B cell (primary cell): Measurements from ENCODE around the gene GCDH. TPM values are rescaled to one million over a fixed set of nuclear protein-coding genes. Genes with fewer than 3 reads are reported as not detected.
A peak's percentile ranks its signal among the peaks of the same experiment; 100 is the strongest.

Source experiments
- ATAC-seq: fragments of 200-7000 bp; cut with Tn5 transposase; one replicate; pipeline ENCODE4 v1.10.0; 2021; ENCODE audit warnings: low read depth, mild to moderate bottlenecking, moderate number of reproducible peaks, moderate library complexity
- CTCF ChIA-PET: fragments of 350-600 bp; sonication (Branson Sonifier 250); formaldehyde crosslinking; loops from one replicate; lab custom pipeline; 2021; ENCODE audit warnings: antibody characterized with exemption, inconsistent platforms; lab: Charles Lee
- POLR2A ChIA-PET: fragments of 350-600 bp; sonication (Branson Sonifier 250); formaldehyde crosslinking; loops from one replicate; lab custom pipeline; 2021; ENCODE audit warnings: antibody characterized with exemption; lab: Charles Lee
- DNase-seq: peaks from one replicate; pipeline ENCODE4 v3.0.0; 2013
- H2AFZ ChIP-seq: 2 replicates; pipeline ENCODE4 v1.6.1; 2012; ENCODE audit warnings: mild to moderate bottlenecking, low read depth, low read length; ENCODE audit not compliant: insufficient read depth, poor library complexity, severe bottlenecking
- H3K27ac ChIP-seq, 2 donors: 1 replicate in 1 of 2; 2 replicates in 1 of 2; pipeline ENCODE4 v1.5.1; 2012 to 2013; ENCODE audit warnings: low read length in 2 of 2, mild to moderate bottlenecking in 2 of 2, moderate library complexity in 1 of 2
- H3K27me3 ChIP-seq, 4 experiments: fragments of 200-600 bp in 1 of 4; sonication (generic) in 1 of 4; replicated peaks in 1 of 4; 1 replicate in 2 of 4; 2 replicates in 2 of 4; pipeline versions ENCODE4 v1.6.1 to v1.7.0; 2013 to 2016; ENCODE audit warnings: low read length in 3 of 4, mild to moderate bottlenecking in 2 of 4, mixed read lengths in 1 of 4, moderate library complexity in 1 of 4; ENCODE audit not compliant: insufficient read depth in 4 of 4, control insufficient read depth in 3 of 4; ENCODE audit errors: control extremely low read depth in 1 of 4
- H3K36me3 ChIP-seq, 2 experiments: replicated peaks in 1 of 2; 1 replicate in 1 of 2; 2 replicates in 1 of 2; pipeline versions ENCODE4 v1.6.1 to v1.7.1; 2013; ENCODE audit warnings: low read length in 1 of 2; ENCODE audit not compliant: insufficient read depth in 2 of 2, control insufficient read depth in 1 of 2; ENCODE audit errors: control extremely low read depth in 1 of 2, extremely low read depth in 1 of 2
- H3K4me1 ChIP-seq, 2 donors: fragments of 200-600 bp in 1 of 2; sonication (generic) in 1 of 2; 1 replicate in 1 of 2; 2 replicates in 1 of 2; pipeline versions ENCODE4 v1.5.1 to v1.6.1; 2013 to 2017; ENCODE audit warnings: low read length in 2 of 2; ENCODE audit not compliant: control insufficient read depth in 2 of 2, insufficient read depth in 2 of 2
- H3K4me2 ChIP-seq: replicated peaks from 2 replicates; pipeline ENCODE3; 2012; ENCODE audit warnings: mild to moderate bottlenecking, low read depth, low read length; ENCODE audit not compliant: poor library complexity, severe bottlenecking
- H3K4me3 ChIP-seq, 5 experiments: fragments of 200-600 bp in 1 of 5; sonication (generic) in 1 of 5; 1 replicate in 3 of 5; 2 replicates in 2 of 5; pipeline versions ENCODE4 v1.5.1 to v1.7.0; 2011 to 2016; ENCODE audit warnings: low read length in 4 of 5, mild to moderate bottlenecking in 4 of 5, low read depth in 2 of 5, control low read depth in 1 of 5, moderate library complexity in 1 of 5; ENCODE audit not compliant: insufficient read depth in 1 of 5; ENCODE audit errors: control extremely low read depth in 1 of 5, extremely low read depth in 1 of 5
- H3K79me2 ChIP-seq: fragments of 200-600 bp; sonication (generic); one replicate; pipeline ENCODE4 v1.6.0; 2016; ENCODE audit warnings: low read length; ENCODE audit not compliant: control insufficient read depth, insufficient read depth
- H3K9ac ChIP-seq: fragments of 200-600 bp; sonication (generic); 2 replicates; pipeline ENCODE4 v1.6.1; 2017; ENCODE audit warnings: mild to moderate bottlenecking, low read length, moderate library complexity
- H3K9me3 ChIP-seq, 3 donors: one replicate each; pipeline versions ENCODE4 v1.6.1 to v1.7.1; 2013; ENCODE audit warnings: low read length in 2 of 3; ENCODE audit not compliant: control insufficient read depth in 2 of 3, insufficient read depth in 1 of 3; ENCODE audit errors: control extremely low read depth in 1 of 3
- H4K20me1 ChIP-seq: 2 replicates; pipeline ENCODE4 v1.6.0; 2012; ENCODE audit warnings: mild to moderate bottlenecking, low read length; ENCODE audit not compliant: insufficient read depth, control insufficient read depth, poor library complexity, severe bottlenecking
- H3K27ac Mint-ChIP-seq: one replicate; pipeline ENCODE4 v1.8.0; 2021; ENCODE audit warnings: mixed read lengths
- H3K27me3 Mint-ChIP-seq: one replicate; pipeline ENCODE4 v1.8.0; 2021; ENCODE audit warnings: mixed read lengths
- H3K4me1 Mint-ChIP-seq: one replicate; pipeline ENCODE4 v1.8.0; 2021; ENCODE audit warnings: mixed read lengths
- H3K4me3 Mint-ChIP-seq: one replicate; pipeline ENCODE4 v1.8.0; 2021; ENCODE audit warnings: mixed read lengths
- H3K9me3 Mint-ChIP-seq: one replicate; pipeline ENCODE4 v1.8.0; 2022; ENCODE audit warnings: mixed read lengths; ENCODE audit not compliant: insufficient read depth
- CTCF ChIP-seq: fragments of 200-600 bp; IDR thresholded peaks from one replicate; pipeline ENCODE4 v1.8.0; 2022; ENCODE audit warnings: antibody characterized with exemption, mild to moderate bottlenecking
- EZH2 ChIP-seq: IDR thresholded peaks from 2 replicates; pipeline ENCODE4 v1.6.1; 2012; ENCODE audit warnings: borderline replicate concordance, low read depth, mild to moderate bottlenecking, moderate library complexity, low read length; ENCODE audit not compliant: insufficient read depth, poor library complexity, severe bottlenecking
- WGBS: methylation state at CpG from one replicate; pipeline ENCODE4 v1.1.5; 2013; ENCODE audit warnings: missing lambda C conversion rate; ENCODE audit not compliant: insufficient coverage; 5-methylcytosine and 5-hydroxymethylcytosine counted together
- intact Hi-C: fragments of 100-400 bp; cut with micrococcal nuclease; formaldehyde crosslinking; loops from one replicate; pipeline ENCODE4 v1.10.0; 2022
- polyA plus RNA-seq: library from polyadenylated mRNA; depleted of rRNA; stranded (reverse); fragments of >200 nt; gene quantifications from 2 replicates; pipeline ENCODE4 v1.2.3, GENCODE V29; 2012
- total RNA-seq, 2 donors: library from RNA; stranded (reverse); fragments of 120-200 nt in 1 of 2; gene quantifications; 1 replicate in 1 of 2; 2 replicates in 1 of 2; pipeline versions ENCODE4 v1.2.3 to v1.2.4, GENCODE V29; 2013 to 2022

GCDH gene
- total and polyA plus RNA-seq, 2 donors (not counting 1 experiment from before 2014, with no cell fraction given), result 48.9 to 61.2 TPM

GRCh38 chr19:12865746-12866415 lies 25.1 kb upstream of the GCDH start:
- WGBS, result 95% methylated on average over 19 of the region's 19 CpGs
- H4K20me1 ChIP-seq, result no peaks in the 10 kb centered on the region
- Mint-ChIP-seq H3K9me3 (no peaks in the 10 kb centered on the region), H3K27me3 (peaks cover 10% of the 10 kb centered on the region), H3K4me3 (peak overlapping the region; percentile 74), H3K27ac (no peak overlapping the region), H3K4me1 (peaks cover 8% of the 10 kb centered on the region)
- no peak for TF ChIP-seq CTCF
- TF ChIP-seq EZH2, result no peak
- DNase-seq, result peak; percentile 25
- ChIA-PET CTCF (no interaction called here), POLR2A (interaction anchor here (0.5 kb wide), 1 partner anchor 16 kb away, joined by 3 read pairs; no protein-coding TSS in a partner anchor)
- no peak overlapping the region for H2AFZ ChIP-seq
- no peak for ATAC-seq
- H3K27me3 ChIP-seq, result peaks cover 0 to 2% (median 0%) of the 10 kb centered on the region in 4 experiments
- no peaks in the 10 kb centered on the region for H3K9me3 ChIP-seq
- no peaks in the 10 kb centered on the region for H3K36me3 ChIP-seq
- H3K27ac ChIP-seq, result no peak overlapping the region
- no peak overlapping the region for H3K9ac ChIP-seq
- H3K4me1 ChIP-seq, result peaks cover 0 to 11% of the 10 kb centered on the region in 2 donors
- no peak overlapping the region for H3K4me3 ChIP-seq
- H3K4me2 ChIP-seq, result no peak overlapping the region
- intact Hi-C loops, result loop anchor here (2.0 kb wide), 1 partner anchor 15 kb away; the partner anchor contains the start of gene DNASE2
- H3K79me2 ChIP-seq, result no peaks in the 10 kb centered on the region
